ENCODE results near the gene SLC5A3. TPM values are rescaled to one million over a fixed set of nuclear protein-coding genes. Genes with fewer than 3 reads are reported as not detected.

The SLC5A3 gene
- total and polyA plus RNA-seq, 9 donors = 3.1 to 16.9 (median 14.6) TPM

DNA sequence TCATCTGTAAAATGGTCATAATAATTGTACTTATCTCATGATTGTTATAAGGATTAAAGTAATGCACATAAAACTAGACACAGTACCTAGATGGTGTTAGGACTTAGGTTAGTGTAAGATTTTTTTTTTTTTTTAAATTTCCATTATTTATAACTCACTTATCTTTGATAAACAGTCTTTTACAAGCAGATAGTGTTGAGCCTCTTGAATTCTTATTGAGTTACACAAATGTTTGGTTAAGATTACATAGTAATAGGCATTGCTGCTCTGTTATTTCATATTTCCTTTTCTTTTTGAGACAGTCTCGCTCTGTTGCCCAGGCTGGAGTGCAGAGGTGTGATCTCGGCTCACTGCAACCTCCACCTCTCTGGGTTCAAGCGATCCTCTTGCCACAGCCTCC, 15.4 kb downstream of the SLC5A3 start:
- Histone ChIP-seq H3K4me3 (no peak overlapping the region), H3K27ac (no peak overlapping the region), H3K9me3 (no peaks in the 10 kb centered on the region), H3K4me1 (ENCODE audit: insufficient read depth) (peaks cover 11% of the 10 kb centered on the region), H3K36me3 (no peaks in the 10 kb centered on the region), H3K27me3 (no peaks in the 10 kb centered on the region)
- TF ChIP-seq EP300 (IDR thresholded peaks at IDR 0.05) (no peak), POLR2A (IDR thresholded peaks at IDR 0.05) (no peak), CTCF (IDR thresholded peaks at IDR 0.05) (no peak)
- no peak for DNase-seq
- WGBS, 3 donors = 94 to 97% (median 97%) methylated on average over 3 of the region's 3 CpGs
- intact Hi-C loops (cut with DNase I) = no loop called here

- intact Hi-C loops (cut with DNase I) = no loop called here
- 85 to 90% (median 87%) methylated on average over 3 to 4 of the region's 4 CpGs for WGBS, 3 donors
- H3K4me3 ChIP-seq = no peak overlapping the region
- H3K9me3 ChIP-seq = no peaks in the 10 kb centered on the region
- no peaks in the 10 kb centered on the region for H3K27me3 ChIP-seq
- DNase-seq = no peak
- peaks cover 11% of the 10 kb centered on the region for H3K4me1 ChIP-seq (ENCODE audit: insufficient read depth)
- H3K36me3 ChIP-seq = no peaks in the 10 kb centered on the region
- no peak for TF ChIP-seq CTCF (IDR thresholded peaks at IDR 0.05)
- no peak for TF ChIP-seq POLR2A (IDR thresholded peaks at IDR 0.05)
- TF ChIP-seq EP300 (IDR thresholded peaks at IDR 0.05) = no peak
- no peak overlapping the region for H3K27ac ChIP-seq
Measured at GRCh38 chr21:34091032-34091431, 17.7 kb downstream of the SLC5A3 start.

GRCh38 chr21:34091607-34092006, 18.2 kb downstream of the SLC5A3 start:
- no peak for DNase-seq
- no peaks in the 10 kb centered on the region for H3K36me3 ChIP-seq
- H3K27me3 ChIP-seq = no peaks in the 10 kb centered on the region
- H3K9me3 ChIP-seq = no peaks in the 10 kb centered on the region
- intact Hi-C loops (cut with DNase I) = no loop called here
- no peak overlapping the region for H3K27ac ChIP-seq
- 89 to 92% (median 90%) methylated on average over 2 of the region's 2 CpGs for WGBS, 3 donors
- H3K4me1 ChIP-seq (ENCODE audit: insufficient read depth) = peaks cover 11% of the 10 kb centered on the region
- no peak overlapping the region for H3K4me3 ChIP-seq
- TF ChIP-seq POLR2A (IDR thresholded peaks at IDR 0.05) = no peak
- no peak for TF ChIP-seq CTCF (IDR thresholded peaks at IDR 0.05)
- no peak for TF ChIP-seq EP300 (IDR thresholded peaks at IDR 0.05)

- H3K4me1 ChIP-seq (ENCODE audit: insufficient read depth) = peaks cover 8% of the 10 kb centered on the region
- intact Hi-C loops (cut with DNase I) = no loop called here
- H3K4me3 ChIP-seq = no peak overlapping the region
- no peaks in the 10 kb centered on the region for H3K27me3 ChIP-seq
- DNase-seq = no peak
- WGBS, 3 donors = 49 to 57% (median 52%) methylated on average over 6 of the region's 6 CpGs
- no peak for TF ChIP-seq EP300 (IDR thresholded peaks at IDR 0.05)
- H3K9me3 ChIP-seq = no peaks in the 10 kb centered on the region
- no peak overlapping the region for H3K27ac ChIP-seq
- no peaks in the 10 kb centered on the region for H3K36me3 ChIP-seq
Measured at GRCh38 chr21:34092262-34092921, 19.0 kb downstream of the SLC5A3 start.

GRCh38 chr21:34093083-34093482, 19.7 kb downstream of the SLC5A3 start:
- WGBS, 3 donors = 78 to 81% (median 79%) methylated on average over 3 of the region's 3 CpGs
- H3K9me3 ChIP-seq = no peaks in the 10 kb centered on the region
- no peak overlapping the region for H3K4me3 ChIP-seq
- intact Hi-C loops (cut with DNase I) = no loop called here
- no peaks in the 10 kb centered on the region for H3K36me3 ChIP-seq
- H3K27me3 ChIP-seq = no peaks in the 10 kb centered on the region
- TF ChIP-seq CTCF (IDR thresholded peaks at IDR 0.05) = no peak
- TF ChIP-seq EP300 (IDR thresholded peaks at IDR 0.05) = no peak
- TF ChIP-seq POLR2A (IDR thresholded peaks at IDR 0.05) = no peak
- no peak overlapping the region for H3K27ac ChIP-seq
- peaks cover 6% of the 10 kb centered on the region for H3K4me1 ChIP-seq (ENCODE audit: insufficient read depth)
- DNase-seq = no peak
